K562 (cell line): ENCODE measurements around the gene PPP1R14C. TPM values are rescaled to one million over a fixed set of nuclear protein-coding genes. Genes with fewer than 3 reads are reported as not detected.

Source experiments
- AFF1 ChIP-seq, 2 experiments: fragments of 450-650 bp; IDR thresholded peaks; 2 replicates each; pipeline ENCODE4 v1.6.1; 2018; ENCODE audit warnings: mild to moderate bottlenecking in 2 of 2, low read depth in 1 of 2; ENCODE audit not compliant: partially characterized antibody in 2 of 2
- BRD9 ChIP-seq: fragments of 450-650 bp; IDR thresholded peaks from 2 replicates; pipeline ENCODE4 v1.6.1; 2018; ENCODE audit warnings: low read depth; ENCODE audit not compliant: partially characterized antibody
- IFI16 ChIP-seq: fragments of 250-450 bp; sonication (Bioruptor Pico); IDR thresholded peaks from 2 replicates; pipeline ENCODE4 v2.1.2; 2022; ENCODE audit warnings: mild to moderate bottlenecking, inconsistent platforms
- PML ChIP-seq: IDR thresholded peaks from 2 replicates; pipeline ENCODE4 v1.6.1; 2012; ENCODE audit warnings: low read length, inconsistent platforms
- POLR2A ChIP-seq: fragments of 450-650 bp; conservative IDR thresholded peaks from 2 replicates; pipeline ENCODE4 v1.6.1; 2016
- ZBTB17 ChIP-seq: fragments of 450-650 bp; formaldehyde crosslinking; IDR thresholded peaks from 2 replicates; pipeline ENCODE4 v1.4.0; 2020; ENCODE audit warnings: mild to moderate bottlenecking
- ZNF140 ChIP-seq: fragments of 250-450 bp; sonication (Bioruptor Pico); IDR thresholded peaks from 2 replicates; pipeline ENCODE4 v1.8.0; 2021; ENCODE audit warnings: moderate library complexity, mild to moderate bottlenecking, inconsistent platforms
- ZNF507 ChIP-seq: conservative IDR thresholded peaks from 2 replicates; pipeline ENCODE4 v1.6.1; 2017; ENCODE audit warnings: missing genetic modification characterization, missing compliant biosample characterization
- polyA plus RNA-seq, 8 experiments: library from polyadenylated mRNA; depleted of rRNA in 4 of 8; stranded (reverse) in 5 of 8; unstranded in 3 of 8; fragments of >200 nt; fragmentation: Nextera tagmentation in 2 of 8; fragmentation: Illumina TruSeq in 1 of 8; extraction: Ambion mirVana in 2 of 8; extraction: Trizol in 1 of 8; gene quantifications; 2 replicates each; pipeline versions ENCODE4 v1.2.1 to v1.2.3, GENCODE V29; 2011 to 2014; ENCODE audit warnings: inconsistent platforms in 1 of 8, missing spikeins in 1 of 8
- total RNA-seq, 7 experiments: library from RNA; depleted of rRNA in 6 of 7; stranded (reverse); fragments of >200 nt in 6 of 7; fragmentation: Illumina TruSeq in 2 of 7; extraction: Trizol in 2 of 7; gene quantifications; 2 replicates each; pipeline versions ENCODE4 v1.2.1 to v1.2.3, GENCODE V29; 2011 to 2021; ENCODE audit warnings: low replicate concordance in 1 of 7
- TF ChIP-seq, protein P1 (sequence below): sonication (generic); formaldehyde crosslinking; IDR thresholded peaks from 2 replicates; pipeline ENCODE4 v1.9.0; 2022; ENCODE audit warnings: mild to moderate bottlenecking, missing genetic modification reagents
- TF ChIP-seq, protein P2 (sequence below): fragments of 450-650 bp; IDR thresholded peaks from 2 replicates; pipeline ENCODE4 v1.6.1; 2016; ENCODE audit warnings: mild to moderate bottlenecking, moderate library complexity
- TF ChIP-seq, protein P3 (sequence below): fragments of 250-450 bp; sonication (Bioruptor Pico); IDR thresholded peaks from 2 replicates; pipeline ENCODE4 v1.6.1; 2021; ENCODE audit warnings: mild to moderate bottlenecking

The PPP1R14C gene
- total and polyA plus RNA-seq, 9 of the 15 experiments (the other 6 are each of a cell fraction or from before 2014, with no cell fraction given), result 4.5 to 16.6 (median 11.9) TPM

GRCh38 chr6:150271501-150272263, 128.8 kb downstream of the PPP1R14C start (continued):
- TF ChIP-seq, protein P1, sequence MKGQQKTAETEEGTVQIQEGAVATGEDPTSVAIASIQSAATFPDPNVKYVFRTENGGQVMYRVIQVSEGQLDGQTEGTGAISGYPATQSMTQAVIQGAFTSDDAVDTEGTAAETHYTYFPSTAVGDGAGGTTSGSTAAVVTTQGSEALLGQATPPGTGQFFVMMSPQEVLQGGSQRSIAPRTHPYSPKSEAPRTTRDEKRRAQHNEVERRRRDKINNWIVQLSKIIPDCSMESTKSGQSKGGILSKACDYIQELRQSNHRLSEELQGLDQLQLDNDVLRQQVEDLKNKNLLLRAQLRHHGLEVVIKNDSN (CRISPR knock-in tag), result no peak
- TF ChIP-seq PML (peak; percentile 99), ZNF140 (no peak), ZNF507 (tag) (no peak), IFI16 (no peak), BRD9 (peak; percentile 67), POLR2A (no peak), AFF1 (IDR thresholded peaks at IDR 0.05; ENCODE audit: low read depth in 1 of 2, partially characterized antibody in 2 of 2) (peak in 1 of 2 experiments; percentile 78), ZBTB17 (CRISPR knock-in tag) (peak; percentile 71)
- TF ChIP-seq, protein P2, sequence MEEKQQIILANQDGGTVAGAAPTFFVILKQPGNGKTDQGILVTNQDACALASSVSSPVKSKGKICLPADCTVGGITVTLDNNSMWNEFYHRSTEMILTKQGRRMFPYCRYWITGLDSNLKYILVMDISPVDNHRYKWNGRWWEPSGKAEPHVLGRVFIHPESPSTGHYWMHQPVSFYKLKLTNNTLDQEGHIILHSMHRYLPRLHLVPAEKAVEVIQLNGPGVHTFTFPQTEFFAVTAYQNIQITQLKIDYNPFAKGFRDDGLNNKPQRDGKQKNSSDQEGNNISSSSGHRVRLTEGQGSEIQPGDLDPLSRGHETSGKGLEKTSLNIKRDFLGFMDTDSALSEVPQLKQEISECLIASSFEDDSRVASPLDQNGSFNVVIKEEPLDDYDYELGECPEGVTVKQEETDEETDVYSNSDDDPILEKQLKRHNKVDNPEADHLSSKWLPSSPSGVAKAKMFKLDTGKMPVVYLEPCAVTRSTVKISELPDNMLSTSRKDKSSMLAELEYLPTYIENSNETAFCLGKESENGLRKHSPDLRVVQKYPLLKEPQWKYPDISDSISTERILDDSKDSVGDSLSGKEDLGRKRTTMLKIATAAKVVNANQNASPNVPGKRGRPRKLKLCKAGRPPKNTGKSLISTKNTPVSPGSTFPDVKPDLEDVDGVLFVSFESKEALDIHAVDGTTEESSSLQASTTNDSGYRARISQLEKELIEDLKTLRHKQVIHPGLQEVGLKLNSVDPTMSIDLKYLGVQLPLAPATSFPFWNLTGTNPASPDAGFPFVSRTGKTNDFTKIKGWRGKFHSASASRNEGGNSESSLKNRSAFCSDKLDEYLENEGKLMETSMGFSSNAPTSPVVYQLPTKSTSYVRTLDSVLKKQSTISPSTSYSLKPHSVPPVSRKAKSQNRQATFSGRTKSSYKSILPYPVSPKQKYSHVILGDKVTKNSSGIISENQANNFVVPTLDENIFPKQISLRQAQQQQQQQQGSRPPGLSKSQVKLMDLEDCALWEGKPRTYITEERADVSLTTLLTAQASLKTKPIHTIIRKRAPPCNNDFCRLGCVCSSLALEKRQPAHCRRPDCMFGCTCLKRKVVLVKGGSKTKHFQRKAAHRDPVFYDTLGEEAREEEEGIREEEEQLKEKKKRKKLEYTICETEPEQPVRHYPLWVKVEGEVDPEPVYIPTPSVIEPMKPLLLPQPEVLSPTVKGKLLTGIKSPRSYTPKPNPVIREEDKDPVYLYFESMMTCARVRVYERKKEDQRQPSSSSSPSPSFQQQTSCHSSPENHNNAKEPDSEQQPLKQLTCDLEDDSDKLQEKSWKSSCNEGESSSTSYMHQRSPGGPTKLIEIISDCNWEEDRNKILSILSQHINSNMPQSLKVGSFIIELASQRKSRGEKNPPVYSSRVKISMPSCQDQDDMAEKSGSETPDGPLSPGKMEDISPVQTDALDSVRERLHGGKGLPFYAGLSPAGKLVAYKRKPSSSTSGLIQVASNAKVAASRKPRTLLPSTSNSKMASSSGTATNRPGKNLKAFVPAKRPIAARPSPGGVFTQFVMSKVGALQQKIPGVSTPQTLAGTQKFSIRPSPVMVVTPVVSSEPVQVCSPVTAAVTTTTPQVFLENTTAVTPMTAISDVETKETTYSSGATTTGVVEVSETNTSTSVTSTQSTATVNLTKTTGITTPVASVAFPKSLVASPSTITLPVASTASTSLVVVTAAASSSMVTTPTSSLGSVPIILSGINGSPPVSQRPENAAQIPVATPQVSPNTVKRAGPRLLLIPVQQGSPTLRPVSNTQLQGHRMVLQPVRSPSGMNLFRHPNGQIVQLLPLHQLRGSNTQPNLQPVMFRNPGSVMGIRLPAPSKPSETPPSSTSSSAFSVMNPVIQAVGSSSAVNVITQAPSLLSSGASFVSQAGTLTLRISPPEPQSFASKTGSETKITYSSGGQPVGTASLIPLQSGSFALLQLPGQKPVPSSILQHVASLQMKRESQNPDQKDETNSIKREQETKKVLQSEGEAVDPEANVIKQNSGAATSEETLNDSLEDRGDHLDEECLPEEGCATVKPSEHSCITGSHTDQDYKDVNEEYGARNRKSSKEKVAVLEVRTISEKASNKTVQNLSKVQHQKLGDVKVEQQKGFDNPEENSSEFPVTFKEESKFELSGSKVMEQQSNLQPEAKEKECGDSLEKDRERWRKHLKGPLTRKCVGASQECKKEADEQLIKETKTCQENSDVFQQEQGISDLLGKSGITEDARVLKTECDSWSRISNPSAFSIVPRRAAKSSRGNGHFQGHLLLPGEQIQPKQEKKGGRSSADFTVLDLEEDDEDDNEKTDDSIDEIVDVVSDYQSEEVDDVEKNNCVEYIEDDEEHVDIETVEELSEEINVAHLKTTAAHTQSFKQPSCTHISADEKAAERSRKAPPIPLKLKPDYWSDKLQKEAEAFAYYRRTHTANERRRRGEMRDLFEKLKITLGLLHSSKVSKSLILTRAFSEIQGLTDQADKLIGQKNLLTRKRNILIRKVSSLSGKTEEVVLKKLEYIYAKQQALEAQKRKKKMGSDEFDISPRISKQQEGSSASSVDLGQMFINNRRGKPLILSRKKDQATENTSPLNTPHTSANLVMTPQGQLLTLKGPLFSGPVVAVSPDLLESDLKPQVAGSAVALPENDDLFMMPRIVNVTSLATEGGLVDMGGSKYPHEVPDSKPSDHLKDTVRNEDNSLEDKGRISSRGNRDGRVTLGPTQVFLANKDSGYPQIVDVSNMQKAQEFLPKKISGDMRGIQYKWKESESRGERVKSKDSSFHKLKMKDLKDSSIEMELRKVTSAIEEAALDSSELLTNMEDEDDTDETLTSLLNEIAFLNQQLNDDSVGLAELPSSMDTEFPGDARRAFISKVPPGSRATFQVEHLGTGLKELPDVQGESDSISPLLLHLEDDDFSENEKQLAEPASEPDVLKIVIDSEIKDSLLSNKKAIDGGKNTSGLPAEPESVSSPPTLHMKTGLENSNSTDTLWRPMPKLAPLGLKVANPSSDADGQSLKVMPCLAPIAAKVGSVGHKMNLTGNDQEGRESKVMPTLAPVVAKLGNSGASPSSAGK, result 0 out of 2 replicates have a peak, but pooled peaks have one; percentile 9
- TF ChIP-seq, protein P3, sequence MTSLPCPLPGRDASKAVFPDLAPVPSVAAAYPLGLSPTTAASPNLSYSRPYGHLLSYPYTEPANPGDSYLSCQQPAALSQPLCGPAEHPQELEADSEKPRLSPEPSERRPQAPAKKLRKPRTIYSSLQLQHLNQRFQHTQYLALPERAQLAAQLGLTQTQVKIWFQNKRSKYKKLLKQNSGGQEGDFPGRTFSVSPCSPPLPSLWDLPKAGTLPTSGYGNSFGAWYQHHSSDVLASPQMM (CRISPR knock-in tag), result no peak
